B cell (primary cell): ENCODE results near the gene MYADML2. TPM values are rescaled to one million over a fixed set of nuclear protein-coding genes. Genes with fewer than 3 reads are reported as not detected.

ENCODE experiments used
- ATAC-seq: fragments of 200-7000 bp; cut with Tn5 transposase; one replicate; pipeline ENCODE4 v1.10.0; 2021; ENCODE audit warnings: low read depth, mild to moderate bottlenecking, moderate number of reproducible peaks, moderate library complexity
- CTCF ChIA-PET: fragments of 350-600 bp; sonication (Branson Sonifier 250); formaldehyde crosslinking; loops from one replicate; lab custom pipeline; 2021; ENCODE audit warnings: antibody characterized with exemption, inconsistent platforms; lab: Charles Lee
- POLR2A ChIA-PET: fragments of 350-600 bp; sonication (Branson Sonifier 250); formaldehyde crosslinking; loops from one replicate; lab custom pipeline; 2021; ENCODE audit warnings: antibody characterized with exemption; lab: Charles Lee
- DNase-seq: peaks from one replicate; pipeline ENCODE4 v3.0.0; 2013
- H2AFZ ChIP-seq: 2 replicates; pipeline ENCODE4 v1.6.1; 2012; ENCODE audit warnings: mild to moderate bottlenecking, low read depth, low read length; ENCODE audit not compliant: insufficient read depth, poor library complexity, severe bottlenecking
- H3K27ac ChIP-seq, 2 donors: 1 replicate in 1 of 2; 2 replicates in 1 of 2; pipeline ENCODE4 v1.5.1; 2012 to 2013; ENCODE audit warnings: low read length in 2 of 2, mild to moderate bottlenecking in 2 of 2, moderate library complexity in 1 of 2
- H3K27me3 ChIP-seq, 4 experiments: fragments of 200-600 bp in 1 of 4; sonication (generic) in 1 of 4; replicated peaks in 1 of 4; 1 replicate in 2 of 4; 2 replicates in 2 of 4; pipeline versions ENCODE4 v1.6.1 to v1.7.0; 2013 to 2016; ENCODE audit warnings: low read length in 3 of 4, mild to moderate bottlenecking in 2 of 4, mixed read lengths in 1 of 4, moderate library complexity in 1 of 4; ENCODE audit not compliant: insufficient read depth in 4 of 4, control insufficient read depth in 3 of 4; ENCODE audit errors: control extremely low read depth in 1 of 4
- H3K36me3 ChIP-seq, 2 experiments: replicated peaks in 1 of 2; 1 replicate in 1 of 2; 2 replicates in 1 of 2; pipeline versions ENCODE4 v1.6.1 to v1.7.1; 2013; ENCODE audit warnings: low read length in 1 of 2; ENCODE audit not compliant: insufficient read depth in 2 of 2, control insufficient read depth in 1 of 2; ENCODE audit errors: control extremely low read depth in 1 of 2, extremely low read depth in 1 of 2
- H3K4me1 ChIP-seq, 2 donors: fragments of 200-600 bp in 1 of 2; sonication (generic) in 1 of 2; 1 replicate in 1 of 2; 2 replicates in 1 of 2; pipeline versions ENCODE4 v1.5.1 to v1.6.1; 2013 to 2017; ENCODE audit warnings: low read length in 2 of 2; ENCODE audit not compliant: control insufficient read depth in 2 of 2, insufficient read depth in 2 of 2
- H3K4me2 ChIP-seq: replicated peaks from 2 replicates; pipeline ENCODE3; 2012; ENCODE audit warnings: mild to moderate bottlenecking, low read depth, low read length; ENCODE audit not compliant: poor library complexity, severe bottlenecking
- H3K4me3 ChIP-seq, 5 experiments: fragments of 200-600 bp in 1 of 5; sonication (generic) in 1 of 5; 1 replicate in 3 of 5; 2 replicates in 2 of 5; pipeline versions ENCODE4 v1.5.1 to v1.7.0; 2011 to 2016; ENCODE audit warnings: low read length in 4 of 5, mild to moderate bottlenecking in 4 of 5, low read depth in 2 of 5, control low read depth in 1 of 5, moderate library complexity in 1 of 5; ENCODE audit not compliant: insufficient read depth in 1 of 5; ENCODE audit errors: control extremely low read depth in 1 of 5, extremely low read depth in 1 of 5
- H3K79me2 ChIP-seq: fragments of 200-600 bp; sonication (generic); one replicate; pipeline ENCODE4 v1.6.0; 2016; ENCODE audit warnings: low read length; ENCODE audit not compliant: control insufficient read depth, insufficient read depth
- H3K9ac ChIP-seq: fragments of 200-600 bp; sonication (generic); 2 replicates; pipeline ENCODE4 v1.6.1; 2017; ENCODE audit warnings: mild to moderate bottlenecking, low read length, moderate library complexity
- H3K9me3 ChIP-seq, 3 donors: one replicate each; pipeline versions ENCODE4 v1.6.1 to v1.7.1; 2013; ENCODE audit warnings: low read length in 2 of 3; ENCODE audit not compliant: control insufficient read depth in 2 of 3, insufficient read depth in 1 of 3; ENCODE audit errors: control extremely low read depth in 1 of 3
- H4K20me1 ChIP-seq: 2 replicates; pipeline ENCODE4 v1.6.0; 2012; ENCODE audit warnings: mild to moderate bottlenecking, low read length; ENCODE audit not compliant: insufficient read depth, control insufficient read depth, poor library complexity, severe bottlenecking
- H3K27ac Mint-ChIP-seq: one replicate; pipeline ENCODE4 v1.8.0; 2021; ENCODE audit warnings: mixed read lengths
- H3K27me3 Mint-ChIP-seq: one replicate; pipeline ENCODE4 v1.8.0; 2021; ENCODE audit warnings: mixed read lengths
- H3K4me1 Mint-ChIP-seq: one replicate; pipeline ENCODE4 v1.8.0; 2021; ENCODE audit warnings: mixed read lengths
- H3K4me3 Mint-ChIP-seq: one replicate; pipeline ENCODE4 v1.8.0; 2021; ENCODE audit warnings: mixed read lengths
- H3K9me3 Mint-ChIP-seq: one replicate; pipeline ENCODE4 v1.8.0; 2022; ENCODE audit warnings: mixed read lengths; ENCODE audit not compliant: insufficient read depth
- CTCF ChIP-seq: fragments of 200-600 bp; IDR thresholded peaks from one replicate; pipeline ENCODE4 v1.8.0; 2022; ENCODE audit warnings: antibody characterized with exemption, mild to moderate bottlenecking
- EZH2 ChIP-seq: IDR thresholded peaks from 2 replicates; pipeline ENCODE4 v1.6.1; 2012; ENCODE audit warnings: borderline replicate concordance, low read depth, mild to moderate bottlenecking, moderate library complexity, low read length; ENCODE audit not compliant: insufficient read depth, poor library complexity, severe bottlenecking
- WGBS: methylation state at CpG from one replicate; pipeline ENCODE4 v1.1.5; 2013; ENCODE audit warnings: missing lambda C conversion rate; ENCODE audit not compliant: insufficient coverage; 5-methylcytosine and 5-hydroxymethylcytosine counted together
- intact Hi-C: fragments of 100-400 bp; cut with micrococcal nuclease; formaldehyde crosslinking; loops from one replicate; pipeline ENCODE4 v1.10.0; 2022
- polyA plus RNA-seq: library from polyadenylated mRNA; depleted of rRNA; stranded (reverse); fragments of >200 nt; gene quantifications from 2 replicates; pipeline ENCODE4 v1.2.3, GENCODE V29; 2012
- total RNA-seq, 2 donors: library from RNA; stranded (reverse); fragments of 120-200 nt in 1 of 2; gene quantifications; 1 replicate in 1 of 2; 2 replicates in 1 of 2; pipeline versions ENCODE4 v1.2.3 to v1.2.4, GENCODE V29; 2013 to 2022

MYADML2 gene
- total and polyA plus RNA-seq, 2 donors (not counting 1 experiment from before 2014, with no cell fraction given): not detected

GRCh38 chr17:81950501-81950900, 3.5 kb upstream of the MYADML2 start:
- CTCF ChIA-PET: interaction anchor here (2.1 kb wide), 1 partner anchor 9 kb away, joined by 6 read pairs; no protein-coding TSS in a partner anchor
- TF ChIP-seq EZH2 (no peak), CTCF (no peak)
- no peaks in the 10 kb centered on the region for H4K20me1 ChIP-seq
- H3K27me3 Mint-ChIP-seq: peaks cover 5% of the 10 kb centered on the region
- no peaks in the 10 kb centered on the region for H3K79me2 ChIP-seq
- intact Hi-C loops: no loop called here
- no peak overlapping the region for H3K27ac Mint-ChIP-seq
- H3K4me1 Mint-ChIP-seq: no peaks in the 10 kb centered on the region
- ATAC-seq (no peak), DNase-seq (no peak)
- no peak overlapping the region for H3K4me3 Mint-ChIP-seq
- no peak overlapping the region for H3K4me3 ChIP-seq
- WGBS: 92% methylated on average over 14 of the region's 15 CpGs
- H3K27ac ChIP-seq: no peak overlapping the region
- no peaks in the 10 kb centered on the region for H3K9me3 Mint-ChIP-seq
- peaks cover 0 to 12% (median 0%) of the 10 kb centered on the region in 4 experiments for H3K27me3 ChIP-seq
- POLR2A ChIA-PET: no interaction called here
- H2AFZ ChIP-seq: no peak overlapping the region
- no peak overlapping the region for H3K9ac ChIP-seq
- H3K36me3 ChIP-seq: no peaks in the 10 kb centered on the region
- no peak overlapping the region for H3K4me2 ChIP-seq
- H3K4me1 ChIP-seq: no peaks in the 10 kb centered on the region
- H3K9me3 ChIP-seq: no peaks in the 10 kb centered on the region

GRCh38 chr17:81948635-81949378, 1.8 kb upstream of the MYADML2 start:
- H4K20me1 ChIP-seq: no peaks in the 10 kb centered on the region
- ATAC-seq (no peak), DNase-seq (no peak)
- no peaks in the 10 kb centered on the region for H3K9me3 Mint-ChIP-seq
- H3K9me3 ChIP-seq: no peaks in the 10 kb centered on the region
- no peaks in the 10 kb centered on the region for H3K4me1 Mint-ChIP-seq
- peaks cover 0 to 8% (median 0%) of the 10 kb centered on the region in 4 experiments for H3K27me3 ChIP-seq
- no peaks in the 10 kb centered on the region for H3K36me3 ChIP-seq
- H3K4me3 Mint-ChIP-seq: no peak overlapping the region
- peaks cover 5% of the 10 kb centered on the region for H3K27me3 Mint-ChIP-seq
- 80% methylated on average over 15 of the region's 17 CpGs for WGBS
- H3K4me1 ChIP-seq: no peaks in the 10 kb centered on the region
- no peak overlapping the region for H3K27ac ChIP-seq
- H3K4me3 ChIP-seq: no peak overlapping the region
- no peak overlapping the region for H3K27ac Mint-ChIP-seq
- H2AFZ ChIP-seq: no peak overlapping the region
- TF ChIP-seq EZH2 (no peak), CTCF (no peak)
- no peak overlapping the region for H3K9ac ChIP-seq
- H3K79me2 ChIP-seq: no peaks in the 10 kb centered on the region
- CTCF ChIA-PET: no interaction called here
- POLR2A ChIA-PET: no interaction called here
- intact Hi-C loops: no loop called here
- no peak overlapping the region for H3K4me2 ChIP-seq
